ENCODE results near the gene TRAPPC12.

The TRAPPC12 gene

GRCh38 chr2:3527886-3528785, 148.6 kb downstream of the TRAPPC12 start:
- no peak overlapping the region for H3K27ac ChIP-seq
- TF ChIP-seq ZFX (IDR thresholded peaks at IDR 0.05; ENCODE audit: borderline replicate concordance) (no peak), CTCF (IDR thresholded peaks at IDR 0.05) (no peak)

All from 22Rv1 (cell line).